GM23338 (cell line): ENCODE results near the gene MLKL. TPM values are rescaled to one million over a fixed set of nuclear protein-coding genes. Genes with fewer than 3 reads are reported as not detected.

Experiments used
- ATAC-seq: fragments of 200-7000 bp; cut with Tn5 transposase; 3 replicates; pipeline ENCODE4 v1.9.1; 2020
- DNase-seq: peaks from one replicate; pipeline ENCODE4 v3.0.0-alpha.2; 2015; ENCODE audit warnings: low spot score
- H2AFZ ChIP-seq: fragments of 200-600 bp; sonication (generic); 2 replicates; pipeline ENCODE4 v1.8.0; 2016; ENCODE audit warnings: antibody characterized with exemption, mild to moderate bottlenecking, moderate library complexity
- H3F3A ChIP-seq: fragments of 200-600 bp; sonication (generic); replicated peaks from 2 replicates; pipeline ENCODE4 v1.8.0; 2017; ENCODE audit warnings: antibody characterized with exemption, mixed run types, low read depth
- H3K27ac ChIP-seq: fragments of 200-600 bp; sonication (generic); 2 replicates; pipeline ENCODE4 v1.6.1; 2016; ENCODE audit warnings: low read depth
- H3K27me3 ChIP-seq: fragments of 200-600 bp; sonication (generic); 2 replicates; pipeline ENCODE4 v1.8.0; 2016; ENCODE audit warnings: mild to moderate bottlenecking, mixed run types, moderate library complexity; ENCODE audit not compliant: insufficient read depth
- H3K36me3 ChIP-seq: fragments of 200-600 bp; sonication (generic); 2 replicates; pipeline ENCODE4 v1.8.0; 2016; ENCODE audit warnings: mild to moderate bottlenecking; ENCODE audit not compliant: insufficient read depth
- H3K4me1 ChIP-seq: fragments of 200-600 bp; sonication (generic); 2 replicates; pipeline ENCODE4 v1.8.0; 2016; ENCODE audit warnings: mild to moderate bottlenecking, moderate library complexity; ENCODE audit not compliant: insufficient read depth
- H3K4me2 ChIP-seq: fragments of 200-600 bp; sonication (generic); 2 replicates; pipeline ENCODE4 v1.7.1; 2017; ENCODE audit warnings: mixed run types
- H3K4me3 ChIP-seq: fragments of 200-600 bp; sonication (generic); 2 replicates; pipeline ENCODE4 v1.6.1; 2016; ENCODE audit warnings: mixed run types
- H3K79me2 ChIP-seq: fragments of 200-600 bp; sonication (generic); replicated peaks from 2 replicates; pipeline ENCODE4 v1.8.0; 2017; ENCODE audit warnings: mild to moderate bottlenecking; ENCODE audit not compliant: insufficient read depth
- H3K9me2 ChIP-seq: fragments of 200-600 bp; sonication (generic); 2 replicates; pipeline ENCODE4 v1.8.0; 2017; ENCODE audit not compliant: insufficient read depth
- H4K20me1 ChIP-seq: fragments of 200-600 bp; sonication (generic); replicated peaks from 2 replicates; pipeline ENCODE4 v1.8.0; 2017; ENCODE audit warnings: mild to moderate bottlenecking; ENCODE audit not compliant: insufficient read depth
- H3K27ac Mint-ChIP-seq: 2 replicates; pipeline ENCODE4 v1.8.0; 2020; ENCODE audit warnings: inconsistent platforms, mild to moderate bottlenecking, moderate library complexity, mixed read lengths
- H3K27me3 Mint-ChIP-seq: 3 replicates; pipeline ENCODE4 v1.8.0; 2022; ENCODE audit warnings: low read depth, mild to moderate bottlenecking, moderate library complexity, mixed read lengths, inconsistent platforms; ENCODE audit not compliant: insufficient read depth, poor library complexity
- H3K36me3 Mint-ChIP-seq: 3 replicates; pipeline ENCODE4 v1.8.0; 2021; ENCODE audit warnings: low read depth, mild to moderate bottlenecking, inconsistent platforms, moderate library complexity, mixed read lengths
- H3K4me1 Mint-ChIP-seq: 3 replicates; pipeline ENCODE4 v1.8.0; 2020; ENCODE audit warnings: mild to moderate bottlenecking, inconsistent platforms, mixed read lengths
- H3K4me3 Mint-ChIP-seq: 3 replicates; pipeline ENCODE4 v1.8.0; 2021; ENCODE audit warnings: moderate library complexity, mild to moderate bottlenecking, inconsistent platforms, mixed read lengths
- H3K9me3 Mint-ChIP-seq: 3 replicates; pipeline ENCODE4 v1.8.0; 2020; ENCODE audit warnings: moderate library complexity, mild to moderate bottlenecking, inconsistent platforms, mixed read lengths
- CREB1 ChIP-seq: fragments of 250-450 bp; sonication (Bioruptor Pico); IDR thresholded peaks from 2 replicates; pipeline ENCODE4 v1.5.0; 2020; ENCODE audit warnings: low read depth, mild to moderate bottlenecking, moderate library complexity
- CTCF ChIP-seq, 2 experiments: fragments of 200-600 bp in 1 of 2; sonication (generic) in 1 of 2; conservative IDR thresholded peaks; 2 replicates each; pipeline versions ENCODE4 v1.5.1 to v1.6.1; 2016 to 2017; ENCODE audit warnings: antibody characterized with exemption in 2 of 2, low read depth in 2 of 2, mild to moderate bottlenecking in 2 of 2, moderate library complexity in 1 of 2
- ETS1 ChIP-seq: IDR thresholded peaks from 2 replicates; pipeline ENCODE4 v1.6.1; 2016; ENCODE audit warnings: antibody characterized with exemption
- EZH2 ChIP-seq: fragments of 200-600 bp; sonication (generic); IDR thresholded peaks from one replicate; pipeline ENCODE4 v1.8.0; 2017; ENCODE audit warnings: antibody characterized with exemption, mild to moderate bottlenecking, low read depth; ENCODE audit not compliant: unreplicated experiment
- EZH2phosphoT487 ChIP-seq: fragments of 200-600 bp; sonication (generic); IDR thresholded peaks from one replicate; pipeline ENCODE4 v1.8.1; 2018; ENCODE audit warnings: antibody characterized with exemption; ENCODE audit not compliant: unreplicated experiment
- JUNB ChIP-seq: IDR thresholded peaks from one replicate; pipeline ENCODE4 v1.6.1; 2016; ENCODE audit warnings: antibody characterized with exemption; ENCODE audit not compliant: unreplicated experiment
- NANOG ChIP-seq: IDR thresholded peaks from 2 replicates; pipeline ENCODE4 v1.6.1; 2016; ENCODE audit warnings: antibody characterized with exemption, borderline replicate concordance
- POLR2AphosphoS5 ChIP-seq: IDR thresholded peaks from 2 replicates; pipeline ENCODE4 v1.6.1; 2016; ENCODE audit warnings: antibody characterized with exemption, low read depth
- REST ChIP-seq: IDR thresholded peaks from one replicate; pipeline ENCODE4 v1.6.1; 2018; ENCODE audit warnings: antibody characterized with exemption; ENCODE audit not compliant: unreplicated experiment
- ZNF331 ChIP-seq: fragments of 250-450 bp; sonication (Bioruptor Pico); IDR thresholded peaks from 2 replicates; pipeline ENCODE4 v1.5.0; 2020; ENCODE audit warnings: low read depth, mild to moderate bottlenecking, moderate library complexity
- ZNF462 ChIP-seq: fragments of 250-450 bp; sonication (Bioruptor Pico); IDR thresholded peaks from 2 replicates; pipeline ENCODE4 v1.5.0; 2020; ENCODE audit warnings: mild to moderate bottlenecking, moderate library complexity
- polyA plus RNA-seq: library from polyadenylated mRNA; unstranded; fragments of >200 nt; fragmentation: Nextera tagmentation; extraction: Ambion mirVana; gene quantifications from 2 replicates; pipeline ENCODE4 v1.2.1, GENCODE V29; 2016
- total RNA-seq: library from RNA; depleted of rRNA; stranded (reverse); fragments of >200 nt; shearing (Covaris generic); gene quantifications from 2 replicates; pipeline ENCODE4 v1.2.3, GENCODE V29; 2014

The MLKL gene
- total and polyA plus RNA-seq, 2 experiments from 2014 or later, result 5.1 to 9.7 TPM

- no peak for TF ChIP-seq REST
Measured at GRCh38 chr16:74635303-74635702, 65.4 kb downstream of the MLKL start (continued).

GRCh38 chr16:74633686-74634085 is 67.0 kb downstream of the MLKL start:
- H3K36me3 ChIP-seq, result peaks cover 90% of the 10 kb centered on the region
- H3K9me2 ChIP-seq, result no peaks in the 10 kb centered on the region
- H3K27me3 Mint-ChIP-seq, result peaks cover 3% of the 10 kb centered on the region
- no peaks in the 10 kb centered on the region for H3K9me3 Mint-ChIP-seq
- H3K27me3 ChIP-seq, result no peaks in the 10 kb centered on the region
- H3K4me1 Mint-ChIP-seq, result no peaks in the 10 kb centered on the region
- no peak overlapping the region for H2AFZ ChIP-seq
- H3K4me2 ChIP-seq, result no peak overlapping the region
- H3K4me3 ChIP-seq, result no peak overlapping the region
- peaks cover 82% of the 10 kb centered on the region for H3K36me3 Mint-ChIP-seq
- DNase-seq (no peak), ATAC-seq (no peak)
- 0 out of 2 replicates have a peak, but pooled peaks cover 17% of the 10 kb centered on the region for H3K79me2 ChIP-seq
- no peak overlapping the region for H3K27ac Mint-ChIP-seq
- peaks cover 14% of the 10 kb centered on the region for H3F3A ChIP-seq
- no peak overlapping the region for H3K27ac ChIP-seq
- no peak overlapping the region for H3K4me3 Mint-ChIP-seq
- peaks cover 20% of the 10 kb centered on the region for H4K20me1 ChIP-seq
- H3K4me1 ChIP-seq, result no peaks in the 10 kb centered on the region
- TF ChIP-seq EZH2phosphoT487 (no peak), ZNF331 (CRISPR knock-in tag) (no peak), JUNB (no peak), ETS1 (no peak), POLR2AphosphoS5 (no peak), CREB1 (CRISPR knock-in tag) (no peak), CTCF (conservative IDR thresholded peaks at IDR 0.05; ENCODE audit: low read depth in 2 of 2) (no peak), ZNF462 (CRISPR knock-in tag) (no peak), NANOG (no peak), EZH2 (no peak)
